ENCODE measurements around the gene PLPPR1. TPM values are rescaled to one million over a fixed set of nuclear protein-coding genes. Genes with fewer than 3 reads are reported as not detected.

PLPPR1 gene
- polyA plus RNA-seq, 3 donors: not detected

DNA sequence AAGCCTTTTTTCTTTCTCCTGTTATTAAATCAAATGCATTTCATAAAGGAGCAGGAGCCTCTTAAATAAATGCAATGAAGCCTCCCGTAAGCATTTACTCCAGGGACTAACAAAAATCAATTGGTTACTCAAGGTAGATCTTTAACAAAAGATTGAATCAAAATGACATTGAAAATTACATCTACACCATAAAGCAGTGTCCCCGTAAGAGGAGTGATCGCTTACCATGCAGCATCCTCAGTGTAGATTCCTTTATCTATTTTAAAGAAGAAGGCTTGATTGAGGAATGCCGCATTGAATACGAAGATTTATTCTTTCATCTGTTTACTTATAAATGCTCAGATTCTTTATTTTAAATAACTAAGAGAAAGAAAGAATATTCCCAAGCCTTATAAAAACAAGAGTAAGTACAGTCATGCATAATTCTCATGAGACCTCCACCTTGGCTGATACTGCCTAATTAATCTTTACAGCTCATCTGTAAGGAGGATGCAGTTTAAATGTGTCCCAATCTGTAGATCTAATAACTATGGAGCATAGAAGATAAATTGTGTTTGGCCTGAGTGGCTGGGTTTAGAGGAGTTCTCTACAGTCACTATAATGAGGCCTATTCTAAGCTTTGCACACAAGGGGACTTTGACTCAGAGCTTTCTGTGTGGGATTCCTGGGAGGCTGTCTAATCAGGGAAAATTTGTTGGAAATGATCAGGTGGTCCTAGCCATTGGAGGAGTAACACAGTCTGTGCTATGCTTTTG is 55.1 kb downstream of the PLPPR1 start:
- Histone ChIP-seq H3K27ac (ENCODE audit: low read depth in 1 of 2, low read length in 2 of 2) (no peak overlapping the region), H3K36me3 (replicated peaks in 1 of 2; ENCODE audit: control insufficient read depth in 1 of 2, insufficient read depth in 2 of 2, low read length in 2 of 2) (no peaks in the 10 kb centered on the region), H3K9ac (ENCODE audit: insufficient read depth, low read length, poor library complexity, severe bottlenecking) (no peak overlapping the region), H2AFZ (ENCODE audit: insufficient read depth, low read depth, low read length, poor library complexity, severe bottlenecking) (no peak overlapping the region), H3K4me1 (ENCODE audit: control insufficient read depth in 1 of 2, insufficient read depth in 2 of 2, low read length in 2 of 2) (no peaks in the 10 kb centered on the region), H3K79me2 (ENCODE audit: insufficient read depth, low read length) (no peaks in the 10 kb centered on the region), H3K4me3 (replicated peaks in 1 of 3; ENCODE audit: low read depth in 2 of 3, low read length in 3 of 3) (no peak overlapping the region), H3K4me2 (replicated peaks; ENCODE audit: extremely low read depth, low read length, poor library complexity, severe bottlenecking) (no peak overlapping the region), H4K20me1 (ENCODE audit: insufficient read depth, low read length) (no peaks in the 10 kb centered on the region), H3K27me3 (ENCODE audit: control insufficient read depth in 2 of 2, insufficient read depth in 2 of 2, low read length in 2 of 2) (no peaks in the 10 kb centered on the region), H3K9me3 (replicated peaks in 1 of 2; ENCODE audit: control insufficient read depth in 1 of 2, insufficient read depth in 1 of 2, low read length in 2 of 2) (no peaks in the 10 kb centered on the region)
- intact Hi-C loops (cut with micrococcal nuclease): no loop called here
- Mint-ChIP-seq H3K9me3 (peaks cover 0 to 8% (median 0%) of the 10 kb centered on the region in 7 donors), H3K27ac (no peak overlapping the region), H3K27me3 (ENCODE audit: low read depth in 3 of 3) (peaks cover 0 to 1% (median 0%) of the 10 kb centered on the region in 3 donors), H3K4me3 (no peak overlapping the region), H3K36me3 (no peaks in the 10 kb centered on the region), H3K4me1 (no peaks in the 10 kb centered on the region)
- WGBS (ENCODE audit: insufficient coverage): no CpG with 5 or more reads among the region's 5 CpGs
- TF ChIP-seq, protein P1, sequence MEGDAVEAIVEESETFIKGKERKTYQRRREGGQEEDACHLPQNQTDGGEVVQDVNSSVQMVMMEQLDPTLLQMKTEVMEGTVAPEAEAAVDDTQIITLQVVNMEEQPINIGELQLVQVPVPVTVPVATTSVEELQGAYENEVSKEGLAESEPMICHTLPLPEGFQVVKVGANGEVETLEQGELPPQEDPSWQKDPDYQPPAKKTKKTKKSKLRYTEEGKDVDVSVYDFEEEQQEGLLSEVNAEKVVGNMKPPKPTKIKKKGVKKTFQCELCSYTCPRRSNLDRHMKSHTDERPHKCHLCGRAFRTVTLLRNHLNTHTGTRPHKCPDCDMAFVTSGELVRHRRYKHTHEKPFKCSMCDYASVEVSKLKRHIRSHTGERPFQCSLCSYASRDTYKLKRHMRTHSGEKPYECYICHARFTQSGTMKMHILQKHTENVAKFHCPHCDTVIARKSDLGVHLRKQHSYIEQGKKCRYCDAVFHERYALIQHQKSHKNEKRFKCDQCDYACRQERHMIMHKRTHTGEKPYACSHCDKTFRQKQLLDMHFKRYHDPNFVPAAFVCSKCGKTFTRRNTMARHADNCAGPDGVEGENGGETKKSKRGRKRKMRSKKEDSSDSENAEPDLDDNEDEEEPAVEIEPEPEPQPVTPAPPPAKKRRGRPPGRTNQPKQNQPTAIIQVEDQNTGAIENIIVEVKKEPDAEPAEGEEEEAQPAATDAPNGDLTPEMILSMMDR (IDR thresholded peaks at IDR 0.05): no peak
- DNase-seq: no peak

- intact Hi-C loops (cut with micrococcal nuclease): no loop called here
- Histone ChIP-seq H4K20me1 (ENCODE audit: insufficient read depth, low read length) (no peaks in the 10 kb centered on the region), H3K4me2 (replicated peaks; ENCODE audit: extremely low read depth, low read length, poor library complexity, severe bottlenecking) (no peak overlapping the region), H3K4me3 (replicated peaks in 1 of 3; ENCODE audit: low read depth in 2 of 3, low read length in 3 of 3) (no peak overlapping the region), H3K9me3 (replicated peaks in 1 of 2; ENCODE audit: control insufficient read depth in 1 of 2, insufficient read depth in 1 of 2, low read length in 2 of 2) (no peaks in the 10 kb centered on the region), H3K36me3 (replicated peaks in 1 of 2; ENCODE audit: control insufficient read depth in 1 of 2, insufficient read depth in 2 of 2, low read length in 2 of 2) (no peaks in the 10 kb centered on the region), H3K27ac (ENCODE audit: low read depth in 1 of 2, low read length in 2 of 2) (no peak overlapping the region), H3K4me1 (ENCODE audit: control insufficient read depth in 1 of 2, insufficient read depth in 2 of 2, low read length in 2 of 2) (no peaks in the 10 kb centered on the region), H3K27me3 (ENCODE audit: control insufficient read depth in 2 of 2, insufficient read depth in 2 of 2, low read length in 2 of 2) (no peaks in the 10 kb centered on the region), H3K9ac (ENCODE audit: insufficient read depth, low read length, poor library complexity, severe bottlenecking) (no peak overlapping the region), H3K79me2 (ENCODE audit: insufficient read depth, low read length) (no peaks in the 10 kb centered on the region), H2AFZ (ENCODE audit: insufficient read depth, low read depth, low read length, poor library complexity, severe bottlenecking) (no peak overlapping the region)
- TF ChIP-seq, protein P1 (IDR thresholded peaks at IDR 0.05): no peak
- no peak for DNase-seq
- H3K27me3 Mint-ChIP-seq (ENCODE audit: low read depth in 3 of 3): no peaks in the 10 kb centered on the region
- H3K4me3 Mint-ChIP-seq: no peak overlapping the region
- H3K4me1 Mint-ChIP-seq: no peaks in the 10 kb centered on the region
- no peak overlapping the region for H3K27ac Mint-ChIP-seq
- no CpG with 5 or more reads among the region's 3 CpGs for WGBS (ENCODE audit: insufficient coverage)
- H3K9me3 Mint-ChIP-seq: peaks cover 0 to 2% (median 0%) of the 10 kb centered on the region in 7 donors
- no peaks in the 10 kb centered on the region for H3K36me3 Mint-ChIP-seq
Observed at GRCh38 chr9:101087426-101087825, 58.9 kb downstream of the PLPPR1 start.

Data from CD14-positive monocyte (primary cell).